Endodermal cell (in vitro differentiated cells): Measurements from ENCODE around the gene CMSS1. TPM values are rescaled to one million over a fixed set of nuclear protein-coding genes. Genes with fewer than 3 reads are reported as not detected.

Source experiments
- DNase-seq: peaks from one replicate; pipeline ENCODE4 v3.0.0-alpha.2; 2017
- H3K27ac ChIP-seq: 2 replicates; pipeline ENCODE4 v1.5.1; 2013; ENCODE audit warnings: mild to moderate bottlenecking, low read depth, low read length, moderate library complexity
- H3K27me3 ChIP-seq: 2 replicates; pipeline ENCODE4 v1.6.1; 2013; ENCODE audit warnings: mild to moderate bottlenecking, low read length, moderate library complexity; ENCODE audit not compliant: insufficient read depth, control insufficient read depth, poor library complexity, severe bottlenecking
- H3K36me3 ChIP-seq: 2 replicates; pipeline ENCODE4 v1.7.0; 2013; ENCODE audit warnings: mild to moderate bottlenecking, low read length, moderate library complexity; ENCODE audit not compliant: control insufficient read depth, insufficient read depth
- H3K4me1 ChIP-seq: one replicate; pipeline ENCODE4 v1.7.0; 2013; ENCODE audit warnings: low read length; ENCODE audit not compliant: control insufficient read depth, insufficient read depth
- H3K4me3 ChIP-seq: 2 replicates; pipeline ENCODE4 v1.5.1; 2013; ENCODE audit warnings: mild to moderate bottlenecking, low read length, moderate library complexity
- H3K9ac ChIP-seq: 2 replicates; pipeline ENCODE4 v1.6.1; 2013; ENCODE audit warnings: mild to moderate bottlenecking, low read length, moderate library complexity; ENCODE audit not compliant: poor library complexity, severe bottlenecking; ENCODE audit errors: extremely low read depth
- H3K9me3 ChIP-seq: 2 replicates; pipeline ENCODE4 v1.6.1; 2013; ENCODE audit warnings: mild to moderate bottlenecking, low read length, moderate library complexity; ENCODE audit not compliant: control insufficient read depth
- H3K27ac Mint-ChIP-seq: 2 replicates; pipeline ENCODE4 v1.8.0; 2020; ENCODE audit warnings: mixed read lengths
- H3K27me3 Mint-ChIP-seq: 2 replicates; pipeline ENCODE4 v1.8.0; 2021; ENCODE audit warnings: mild to moderate bottlenecking, mixed read lengths; ENCODE audit not compliant: insufficient read depth
- H3K36me3 Mint-ChIP-seq: 2 replicates; pipeline ENCODE4 v1.8.0; 2020; ENCODE audit warnings: low read depth, mixed read lengths
- H3K4me1 Mint-ChIP-seq: 2 replicates; pipeline ENCODE4 v1.8.0; 2020; ENCODE audit warnings: mixed read lengths
- H3K4me3 Mint-ChIP-seq: 2 replicates; pipeline ENCODE4 v1.8.0; 2020; ENCODE audit warnings: mild to moderate bottlenecking, moderate library complexity, mixed read lengths
- H3K9me3 Mint-ChIP-seq: 2 replicates; pipeline ENCODE4 v1.8.0; 2020; ENCODE audit warnings: mild to moderate bottlenecking, mixed read lengths
- WGBS, 2 experiments: methylation state at CpG; one replicate each; pipeline versions ENCODE4 v1.1.5 to v1.1.7; 2013; ENCODE audit warnings: missing lambda C conversion rate in 2 of 2, mixed read lengths in 1 of 2; ENCODE audit not compliant: insufficient coverage in 1 of 2, insufficient read length in 1 of 2; 5-methylcytosine and 5-hydroxymethylcytosine counted together
- total RNA-seq, 2 donors: library from RNA; stranded (reverse); fragmentation: NEBNext Ultra II Directional in 1 of 2; extraction: Animal tissue kit (Norgen Biotek cat#: 25700) in 1 of 2; gene quantifications; 2 replicates in 1 of 2; 3 replicates in 1 of 2; pipeline ENCODE4 v1.2.1, GENCODE V29; 2021
- TF ChIP-seq, protein P1 (sequence below): fragments of 200-600 bp; sonication (generic); conservative IDR thresholded peaks from 2 replicates; pipeline ENCODE4 v1.5.0; 2021; ENCODE audit warnings: antibody characterized with exemption, mild to moderate bottlenecking

The CMSS1 gene
- total RNA-seq, 2 donors from 2014 or later = 48.5 to 50.8 TPM

- H3K4me3 ChIP-seq = no peak overlapping the region
- Mint-ChIP-seq H3K27ac (no peak overlapping the region), H3K4me1 (peaks cover 10% of the 10 kb centered on the region), H3K36me3 (no peaks in the 10 kb centered on the region), H3K4me3 (no peak overlapping the region), H3K27me3 (no peaks in the 10 kb centered on the region), H3K9me3 (no peaks in the 10 kb centered on the region)
- 78 to 82% methylated on average over 10 of the region's 10 CpGs for WGBS, 2 experiments
- no peak overlapping the region for H3K9ac ChIP-seq
- H3K27me3 ChIP-seq = no peaks in the 10 kb centered on the region
- no peaks in the 10 kb centered on the region for H3K9me3 ChIP-seq
- H3K27ac ChIP-seq = no peak overlapping the region
- H3K36me3 ChIP-seq = no peaks in the 10 kb centered on the region
- no peak for DNase-seq
- TF ChIP-seq, protein P1, sequence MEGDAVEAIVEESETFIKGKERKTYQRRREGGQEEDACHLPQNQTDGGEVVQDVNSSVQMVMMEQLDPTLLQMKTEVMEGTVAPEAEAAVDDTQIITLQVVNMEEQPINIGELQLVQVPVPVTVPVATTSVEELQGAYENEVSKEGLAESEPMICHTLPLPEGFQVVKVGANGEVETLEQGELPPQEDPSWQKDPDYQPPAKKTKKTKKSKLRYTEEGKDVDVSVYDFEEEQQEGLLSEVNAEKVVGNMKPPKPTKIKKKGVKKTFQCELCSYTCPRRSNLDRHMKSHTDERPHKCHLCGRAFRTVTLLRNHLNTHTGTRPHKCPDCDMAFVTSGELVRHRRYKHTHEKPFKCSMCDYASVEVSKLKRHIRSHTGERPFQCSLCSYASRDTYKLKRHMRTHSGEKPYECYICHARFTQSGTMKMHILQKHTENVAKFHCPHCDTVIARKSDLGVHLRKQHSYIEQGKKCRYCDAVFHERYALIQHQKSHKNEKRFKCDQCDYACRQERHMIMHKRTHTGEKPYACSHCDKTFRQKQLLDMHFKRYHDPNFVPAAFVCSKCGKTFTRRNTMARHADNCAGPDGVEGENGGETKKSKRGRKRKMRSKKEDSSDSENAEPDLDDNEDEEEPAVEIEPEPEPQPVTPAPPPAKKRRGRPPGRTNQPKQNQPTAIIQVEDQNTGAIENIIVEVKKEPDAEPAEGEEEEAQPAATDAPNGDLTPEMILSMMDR = no peak
- H3K4me1 ChIP-seq = no peaks in the 10 kb centered on the region
Measured at GRCh38 chr3:99843590-99844258, 26.1 kb downstream of the CMSS1 start.

DNA sequence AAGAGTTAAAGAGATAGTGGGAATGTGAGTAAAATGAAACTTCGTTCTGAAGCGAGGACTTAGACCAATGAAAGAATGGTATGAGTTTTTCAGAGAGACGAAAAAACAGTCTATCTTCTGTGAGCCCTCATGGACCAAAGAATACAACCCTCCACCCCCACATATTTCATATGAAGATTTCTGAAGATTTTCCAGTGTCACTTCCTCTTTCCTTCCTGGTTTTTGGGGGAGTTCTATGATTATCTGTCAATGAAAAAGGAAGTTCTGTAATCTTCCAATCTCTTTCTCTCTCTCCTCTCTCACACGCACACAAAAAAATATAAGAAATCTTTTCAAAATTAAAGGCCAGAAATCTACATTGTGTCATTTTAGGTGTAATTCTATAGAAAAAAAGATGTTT is 27.7 kb downstream of the CMSS1 start:
- no peaks in the 10 kb centered on the region for H3K9me3 ChIP-seq
- no peaks in the 10 kb centered on the region for H3K36me3 ChIP-seq
- Mint-ChIP-seq H3K27ac (no peak overlapping the region), H3K4me1 (peaks cover 10% of the 10 kb centered on the region), H3K27me3 (no peaks in the 10 kb centered on the region), H3K4me3 (no peak overlapping the region), H3K9me3 (no peaks in the 10 kb centered on the region), H3K36me3 (no peaks in the 10 kb centered on the region)
- no peak overlapping the region for H3K9ac ChIP-seq
- no peak overlapping the region for H3K27ac ChIP-seq
- no peak overlapping the region for H3K4me3 ChIP-seq
- DNase-seq = no peak
- WGBS, 2 experiments = 93% methylated on average over 3 of the region's 4 CpGs; no CpG with 5 or more reads in 1 of the 2 experiments
- H3K4me1 ChIP-seq = no peaks in the 10 kb centered on the region
- no peaks in the 10 kb centered on the region for H3K27me3 ChIP-seq
- TF ChIP-seq, protein P1 = no peak

GRCh38 chr3:99845999-99846398 is 28.3 kb downstream of the CMSS1 start:
- Mint-ChIP-seq H3K4me1 (peaks cover 10% of the 10 kb centered on the region), H3K9me3 (no peaks in the 10 kb centered on the region), H3K4me3 (no peak overlapping the region), H3K36me3 (no peaks in the 10 kb centered on the region), H3K27ac (no peak overlapping the region), H3K27me3 (no peaks in the 10 kb centered on the region)
- Histone ChIP-seq H3K27me3 (no peaks in the 10 kb centered on the region), H3K9ac (no peak overlapping the region), H3K4me1 (no peaks in the 10 kb centered on the region), H3K4me3 (no peak overlapping the region), H3K36me3 (no peaks in the 10 kb centered on the region), H3K27ac (no peak overlapping the region), H3K9me3 (no peaks in the 10 kb centered on the region)
- DNase-seq = no peak
- WGBS, 2 experiments = 85 to 100% methylated on average over 1 to 2 of the region's 2 CpGs
- TF ChIP-seq, protein P1 = no peak
